Measurements from ENCODE around the gene FIZ1.

FIZ1 gene

DNA sequence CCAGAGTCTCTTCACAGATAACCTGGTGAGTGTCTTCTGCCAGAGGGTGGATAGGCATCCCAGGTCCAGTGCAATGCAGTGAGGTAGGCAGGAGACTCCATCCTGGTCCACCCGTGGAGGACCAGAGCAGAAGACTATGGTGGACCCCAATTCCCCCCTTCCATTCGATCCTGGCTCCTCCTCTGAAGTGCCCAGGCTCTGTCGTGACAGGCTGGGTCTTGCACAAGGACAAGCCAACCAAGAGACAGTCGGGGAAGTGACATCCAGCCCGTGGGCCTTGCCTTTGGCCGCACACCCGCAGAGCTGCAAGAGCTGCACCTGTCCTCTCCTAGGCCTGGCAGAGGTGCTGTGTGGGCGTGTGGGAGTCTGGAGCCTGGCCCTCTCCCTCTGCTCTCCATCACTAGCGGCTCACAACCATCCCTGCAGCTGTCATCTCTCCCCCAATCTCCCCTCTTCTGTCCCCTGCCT is 21.9 kb upstream of the FIZ1 start:
- DNase-seq (ENCODE audit: low spot score), result no peak

DNA sequence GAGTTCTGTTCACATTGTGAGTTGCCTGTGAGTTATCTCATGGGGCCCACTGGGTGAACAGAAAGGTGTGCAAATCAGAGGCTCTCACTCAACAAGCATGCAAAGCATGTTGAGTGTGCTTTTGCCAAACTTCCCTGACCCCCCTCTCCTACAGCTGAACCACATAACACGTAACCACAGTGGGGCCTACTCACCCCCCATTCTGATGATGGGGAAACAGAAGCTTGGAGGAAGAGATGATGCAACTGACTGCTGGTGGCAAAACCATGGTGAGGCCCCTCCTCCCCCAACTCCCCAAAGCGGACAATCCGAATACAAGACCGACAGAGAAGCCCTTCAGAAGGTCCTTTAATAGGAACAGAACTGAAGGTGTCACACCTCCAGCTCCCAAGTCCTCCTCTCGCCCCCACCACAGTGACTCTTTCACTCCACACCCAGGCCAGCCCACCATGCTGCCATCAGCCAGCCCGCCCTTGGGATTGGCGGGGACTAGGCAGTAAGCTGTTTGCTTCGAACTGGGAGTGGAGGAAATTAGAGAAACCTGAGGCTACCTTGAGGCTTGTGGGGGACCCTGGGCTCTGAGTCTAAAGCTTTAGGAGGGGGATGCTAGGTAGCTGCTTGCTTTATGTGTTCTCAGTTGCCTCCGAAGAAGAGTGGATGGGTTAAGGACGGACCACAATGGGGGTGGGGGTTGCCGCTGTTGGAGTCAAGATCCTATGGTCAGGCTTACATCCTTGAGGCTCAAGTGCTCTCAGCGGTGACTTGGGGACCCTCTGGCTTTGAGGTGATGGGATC is 21.3 kb upstream of the FIZ1 start:
- DNase-seq (ENCODE audit: low spot score), result no peak
- POLR2A ChIA-PET (ENCODE audit: low non-redundant PET), result no interaction called here
- CTCF ChIA-PET, result interaction anchor here (0.8 kb wide), 1 partner anchor 12 kb away, joined by 5 read pairs; no protein-coding TSS in a partner anchor
- 0 out of 2 replicates have a peak overlapping the region, but pooled peaks have one; percentile 5 for H3K27ac ChIP-seq
- TF ChIP-seq, protein P1, sequence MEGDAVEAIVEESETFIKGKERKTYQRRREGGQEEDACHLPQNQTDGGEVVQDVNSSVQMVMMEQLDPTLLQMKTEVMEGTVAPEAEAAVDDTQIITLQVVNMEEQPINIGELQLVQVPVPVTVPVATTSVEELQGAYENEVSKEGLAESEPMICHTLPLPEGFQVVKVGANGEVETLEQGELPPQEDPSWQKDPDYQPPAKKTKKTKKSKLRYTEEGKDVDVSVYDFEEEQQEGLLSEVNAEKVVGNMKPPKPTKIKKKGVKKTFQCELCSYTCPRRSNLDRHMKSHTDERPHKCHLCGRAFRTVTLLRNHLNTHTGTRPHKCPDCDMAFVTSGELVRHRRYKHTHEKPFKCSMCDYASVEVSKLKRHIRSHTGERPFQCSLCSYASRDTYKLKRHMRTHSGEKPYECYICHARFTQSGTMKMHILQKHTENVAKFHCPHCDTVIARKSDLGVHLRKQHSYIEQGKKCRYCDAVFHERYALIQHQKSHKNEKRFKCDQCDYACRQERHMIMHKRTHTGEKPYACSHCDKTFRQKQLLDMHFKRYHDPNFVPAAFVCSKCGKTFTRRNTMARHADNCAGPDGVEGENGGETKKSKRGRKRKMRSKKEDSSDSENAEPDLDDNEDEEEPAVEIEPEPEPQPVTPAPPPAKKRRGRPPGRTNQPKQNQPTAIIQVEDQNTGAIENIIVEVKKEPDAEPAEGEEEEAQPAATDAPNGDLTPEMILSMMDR (conservative IDR thresholded peaks at IDR 0.05; ENCODE audit: low read depth), result no peak

More for the DNA sequence above, 21.9 kb upstream of the FIZ1 start:
- ChIA-PET POLR2A (ENCODE audit: low non-redundant PET) (no interaction called here), CTCF (no interaction called here)
- TF ChIP-seq, protein P1 (conservative IDR thresholded peaks at IDR 0.05; ENCODE audit: low read depth), result no peak
- H3K27ac ChIP-seq, result 0 out of 2 replicates have a peak overlapping the region, but pooled peaks have one; percentile 5

DNA sequence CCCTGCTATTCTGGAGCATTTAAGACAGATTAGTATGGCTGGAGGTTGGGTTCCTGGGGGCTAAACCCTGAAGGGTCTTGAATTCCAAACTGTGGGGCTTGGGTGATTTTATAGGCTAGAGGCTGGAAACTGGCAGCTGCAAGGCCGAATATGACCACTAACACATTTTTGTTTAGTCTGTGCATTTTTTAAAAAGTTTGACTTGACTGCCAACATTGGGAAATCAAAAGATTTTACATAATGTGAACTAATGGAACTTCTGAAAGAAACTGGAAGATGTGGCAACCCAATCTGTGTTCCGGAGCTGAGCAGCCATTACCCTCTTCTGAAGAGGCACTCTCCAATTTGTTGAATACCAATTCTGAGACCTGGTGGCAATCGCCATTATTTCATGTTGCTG is 20.0 kb upstream of the FIZ1 start:
- TF ChIP-seq, protein P1 (conservative IDR thresholded peaks at IDR 0.05; ENCODE audit: low read depth), result no peak
- CTCF ChIA-PET, result interaction anchor here (1.2 kb wide), 1 partner anchor 13 kb away, joined by 5 read pairs; no protein-coding TSS in a partner anchor
- POLR2A ChIA-PET (ENCODE audit: low non-redundant PET), result no interaction called here
- DNase-seq (ENCODE audit: low spot score), result no peak
- peak overlapping the region; percentile 21; the same call in 1 of the 2 replicates for H3K27ac ChIP-seq

- H3K27ac ChIP-seq, result peak overlapping the region; percentile 21
- DNase-seq (ENCODE audit: low spot score), result no peak
- TF ChIP-seq, protein P1 (conservative IDR thresholded peaks at IDR 0.05; ENCODE audit: low read depth), result no peak
- ChIA-PET CTCF (interaction anchor here (0.6 kb wide), 1 partner anchor 36 kb away, joined by 3 read pairs; no protein-coding TSS in a partner anchor), POLR2A (ENCODE audit: low non-redundant PET) (no interaction called here)
These were observed 19.1 kb upstream of the FIZ1 start for GRCh38 chr19:55618426-55618825.

DNA sequence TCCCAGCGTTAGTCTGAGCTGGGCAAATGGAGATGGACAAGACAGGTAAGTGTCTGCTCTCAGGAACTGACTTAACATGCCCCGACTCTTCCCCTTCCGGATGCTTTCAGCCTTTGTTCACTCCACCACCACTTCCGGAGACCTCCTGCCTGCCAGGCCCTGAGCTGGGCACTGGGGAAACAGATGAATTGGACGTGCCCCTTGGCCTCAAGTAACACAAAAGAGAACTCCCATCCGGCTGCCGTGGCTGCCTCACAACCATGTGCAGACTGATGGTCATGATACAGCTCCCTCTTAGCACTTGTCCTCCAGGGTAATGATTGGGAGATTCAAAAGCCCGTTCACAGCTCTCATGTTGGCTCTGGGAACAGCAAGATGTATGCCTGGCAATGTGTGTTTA is 18.1 kb upstream of the FIZ1 start:
- POLR2A ChIA-PET (ENCODE audit: low non-redundant PET), result no interaction called here
- TF ChIP-seq, protein P1 (conservative IDR thresholded peaks at IDR 0.05; ENCODE audit: low read depth), result no peak
- no peak for DNase-seq (ENCODE audit: low spot score)
- H3K27ac ChIP-seq, result peak overlapping the region; percentile 33; the same call in 1 of the 2 replicates
- CTCF ChIA-PET, result interaction anchor here (0.5 to 1.1 kb wide), 2 partner anchors 11 to 28 kb away, joined by 3 to 4 read pairs; no protein-coding TSS in a partner anchor

GRCh38 chr19:55616395-55616875 is 17.1 kb upstream of the FIZ1 start:
- ChIA-PET POLR2A (ENCODE audit: low non-redundant PET) (no interaction called here), CTCF (no interaction called here)
- DNase-seq (ENCODE audit: low spot score), result no peak
- H3K27ac ChIP-seq, result no peak overlapping the region
- TF ChIP-seq, protein P1 (conservative IDR thresholded peaks at IDR 0.05; ENCODE audit: low read depth), result no peak

Data from RWPE1 (cell line).